IMR-90 (cell line): ENCODE measurements around the gene EIF4A3.

Experiments used
- POLR2A ChIP-seq: IDR thresholded peaks from 2 replicates; pipeline ENCODE4 v1.6.1; 2012; ENCODE audit warnings: mild to moderate bottlenecking, low read depth, low read length
- RCOR1 ChIP-seq: IDR thresholded peaks from 2 replicates; pipeline ENCODE4 v1.6.1; 2012; ENCODE audit warnings: mild to moderate bottlenecking, low read length, improper control_type of control experiment; ENCODE audit not compliant: insufficient replicate concordance
- TF ChIP-seq, protein P1 (sequence below): conservative IDR thresholded peaks from 2 replicates; pipeline ENCODE4 v1.5.1; 2012; ENCODE audit warnings: mild to moderate bottlenecking, low read depth, low read length, improper control_type of control experiment

DNA sequence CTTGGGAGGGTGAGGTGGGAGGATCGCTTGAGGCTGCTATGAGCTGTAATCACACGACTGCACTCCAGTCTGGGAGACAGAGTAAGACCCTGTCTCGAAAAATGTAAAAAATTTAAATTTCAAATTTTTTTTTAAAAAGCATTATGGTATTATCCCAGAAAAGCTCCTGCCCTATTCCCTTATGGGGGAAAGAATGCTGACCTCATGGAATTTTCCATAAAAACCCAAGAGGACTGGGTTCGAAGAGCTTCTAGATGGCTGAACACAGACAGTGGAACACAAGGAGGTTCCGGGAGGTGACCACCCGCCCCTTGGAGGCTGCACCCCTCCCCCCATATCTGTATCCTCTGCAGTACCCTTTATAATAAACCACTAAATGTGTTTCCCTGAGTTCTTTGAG, 4.0 kb downstream of the EIF4A3 start:
- TF ChIP-seq, protein P1, sequence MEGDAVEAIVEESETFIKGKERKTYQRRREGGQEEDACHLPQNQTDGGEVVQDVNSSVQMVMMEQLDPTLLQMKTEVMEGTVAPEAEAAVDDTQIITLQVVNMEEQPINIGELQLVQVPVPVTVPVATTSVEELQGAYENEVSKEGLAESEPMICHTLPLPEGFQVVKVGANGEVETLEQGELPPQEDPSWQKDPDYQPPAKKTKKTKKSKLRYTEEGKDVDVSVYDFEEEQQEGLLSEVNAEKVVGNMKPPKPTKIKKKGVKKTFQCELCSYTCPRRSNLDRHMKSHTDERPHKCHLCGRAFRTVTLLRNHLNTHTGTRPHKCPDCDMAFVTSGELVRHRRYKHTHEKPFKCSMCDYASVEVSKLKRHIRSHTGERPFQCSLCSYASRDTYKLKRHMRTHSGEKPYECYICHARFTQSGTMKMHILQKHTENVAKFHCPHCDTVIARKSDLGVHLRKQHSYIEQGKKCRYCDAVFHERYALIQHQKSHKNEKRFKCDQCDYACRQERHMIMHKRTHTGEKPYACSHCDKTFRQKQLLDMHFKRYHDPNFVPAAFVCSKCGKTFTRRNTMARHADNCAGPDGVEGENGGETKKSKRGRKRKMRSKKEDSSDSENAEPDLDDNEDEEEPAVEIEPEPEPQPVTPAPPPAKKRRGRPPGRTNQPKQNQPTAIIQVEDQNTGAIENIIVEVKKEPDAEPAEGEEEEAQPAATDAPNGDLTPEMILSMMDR, result no peak
- TF ChIP-seq POLR2A (no peak), RCOR1 (no peak)
